Measurements from ENCODE around the gene ELP5.

Gene ELP5

GRCh38 chr17:7249830-7250229 is 2.2 kb upstream of the ELP5 start:
- no CpG with 5 or more reads among the region's 7 CpGs for WGBS (ENCODE audit: extremely low coverage, insufficient coverage, insufficient read length)

GRCh38 chr17:7250695-7251627 is 1.1 kb upstream of the ELP5 start:
- peak overlapping the region; percentile 99 for H4K91ac ChIP-seq (ENCODE audit: low read depth, low read length)
- peaks cover 30% of the 10 kb centered on the region for H3K79me2 ChIP-seq (ENCODE audit: control insufficient read depth, insufficient read depth, low read length, poor library complexity)
- WGBS (ENCODE audit: extremely low coverage, insufficient coverage, insufficient read length): no CpG with 5 or more reads among the region's 55 CpGs
- peak overlapping the region; percentile 99 for H3K4ac ChIP-seq (ENCODE audit: low read depth, low read length)
- H3K9ac ChIP-seq (ENCODE audit: low read length): peak overlapping the region; percentile 98
- peak overlapping the region; percentile 99 for H3K14ac ChIP-seq (ENCODE audit: low read length)
- peak overlapping the region; percentile 83 for H2AFZ ChIP-seq (ENCODE audit: insufficient read depth, low read length, poor library complexity)
- peak overlapping the region; percentile 100 for H3K27ac ChIP-seq (ENCODE audit: low read depth, low read length)
- peaks cover 17% of the 10 kb centered on the region for H3K79me1 ChIP-seq (ENCODE audit: low read length)
- peaks cover 1% of the 10 kb centered on the region for H3K9me3 ChIP-seq (ENCODE audit: insufficient read depth, low read depth, low read length)
- H2AK5ac ChIP-seq (ENCODE audit: low read length): peak overlapping the region; percentile 98
- peak overlapping the region; percentile 93 for H4K12ac ChIP-seq (ENCODE audit: low read depth, low read length)
- H3K23ac ChIP-seq (ENCODE audit: low read length): peak overlapping the region; percentile 98
- H3K4me1 ChIP-seq (ENCODE audit: control insufficient read depth in 1 of 2, insufficient read depth in 2 of 2, low read length in 2 of 2): peaks cover 6 to 10% of the 10 kb centered on the region in 2 experiments
- H2BK5ac ChIP-seq (ENCODE audit: low read depth, low read length, poor library complexity): peak overlapping the region; percentile 94
- no peaks in the 10 kb centered on the region for H3K27me3 ChIP-seq (ENCODE audit: insufficient read depth, low read length)
- H3K18ac ChIP-seq (ENCODE audit: low read length): peak overlapping the region; percentile 98
- no peak overlapping the region for H2BK12ac ChIP-seq (ENCODE audit: low read length)
- DNase-seq: no peak
- peaks cover 14 to 25% of the 10 kb centered on the region in 2 experiments for H3K36me3 ChIP-seq (ENCODE audit: control insufficient read depth in 1 of 2, insufficient read depth in 2 of 2, low read length in 2 of 2)
- peak overlapping the region; percentile 99 for H2BK120ac ChIP-seq (ENCODE audit: insufficient read depth, low read length, poor library complexity)
- H3K4me3 ChIP-seq (ENCODE audit: low read depth, low read length): peak overlapping the region; percentile 98
- peak overlapping the region; percentile 97 for H3K4me2 ChIP-seq (ENCODE audit: low read length)
- peak overlapping the region; percentile 95 for H4K8ac ChIP-seq (ENCODE audit: low read depth, low read length)

More at GRCh38 chr17:7249830-7250229, 2.2 kb upstream of the ELP5 start:
- H3K27ac ChIP-seq (ENCODE audit: low read depth, low read length): no peak overlapping the region
- peaks cover 17% of the 10 kb centered on the region for H3K79me1 ChIP-seq (ENCODE audit: low read length)
- no peak overlapping the region for H3K18ac ChIP-seq (ENCODE audit: low read length)
- H4K12ac ChIP-seq (ENCODE audit: low read depth, low read length): no peak overlapping the region
- H3K79me2 ChIP-seq (ENCODE audit: control insufficient read depth, insufficient read depth, low read length, poor library complexity): peaks cover 30% of the 10 kb centered on the region
- peak overlapping the region; percentile 97 for H3K4me2 ChIP-seq (ENCODE audit: low read length)
- H2AK5ac ChIP-seq (ENCODE audit: low read length): no peak overlapping the region
- H3K9me3 ChIP-seq (ENCODE audit: insufficient read depth, low read depth, low read length): peaks cover 1% of the 10 kb centered on the region
- H2BK120ac ChIP-seq (ENCODE audit: insufficient read depth, low read length, poor library complexity): no peak overlapping the region
- peaks cover 12 to 22% of the 10 kb centered on the region in 2 experiments for H3K36me3 ChIP-seq (ENCODE audit: control insufficient read depth in 1 of 2, insufficient read depth in 2 of 2, low read length in 2 of 2)
- H2BK5ac ChIP-seq (ENCODE audit: low read depth, low read length, poor library complexity): no peak overlapping the region
- H3K27me3 ChIP-seq (ENCODE audit: insufficient read depth, low read length): no peaks in the 10 kb centered on the region
- H3K9ac ChIP-seq (ENCODE audit: low read length): peak overlapping the region; percentile 83
- no peak overlapping the region for H4K8ac ChIP-seq (ENCODE audit: low read depth, low read length)
- no peak overlapping the region for H3K4me3 ChIP-seq (ENCODE audit: low read depth, low read length)
- H2BK12ac ChIP-seq (ENCODE audit: low read length): no peak overlapping the region
- H3K4ac ChIP-seq (ENCODE audit: low read depth, low read length): peak overlapping the region; percentile 99
- no peak overlapping the region for H3K14ac ChIP-seq (ENCODE audit: low read length)
- H4K91ac ChIP-seq (ENCODE audit: low read depth, low read length): no peak overlapping the region
- no peak for DNase-seq
- H3K4me1 ChIP-seq (ENCODE audit: control insufficient read depth in 1 of 2, insufficient read depth in 2 of 2, low read length in 2 of 2): peaks cover 6 to 10% of the 10 kb centered on the region in 2 experiments
- H2AFZ ChIP-seq (ENCODE audit: insufficient read depth, low read length, poor library complexity): no peak overlapping the region
- H3K23ac ChIP-seq (ENCODE audit: low read length): peak overlapping the region; percentile 95

GRCh38 chr17:7251661-7252175 is 297 bp upstream of the ELP5 start, which contains the start of gene CTDNEP1:
Gene CTDNEP1, minus strand, starts transcription at chr17:7251734. Its CDS starts 438 bp downstream, at chr17:7251296.
- peaks cover 1% of the 10 kb centered on the region for H3K9me3 ChIP-seq (ENCODE audit: insufficient read depth, low read depth, low read length)
- H2AK5ac ChIP-seq (ENCODE audit: low read length): peak within 1 kb of the TSS; percentile 98
- H3K4me2 ChIP-seq (ENCODE audit: low read length): peak within 1 kb of the TSS; percentile 98
- H2BK120ac ChIP-seq (ENCODE audit: insufficient read depth, low read length, poor library complexity): peak within 1 kb of the TSS; percentile 99
- H3K27ac ChIP-seq (ENCODE audit: low read depth, low read length): peak within 1 kb of the TSS; percentile 100
- H3K23ac ChIP-seq (ENCODE audit: low read length): peak within 1 kb of the TSS; percentile 98
- peak within 1 kb of the TSS; percentile 94 for H4K12ac ChIP-seq (ENCODE audit: low read depth, low read length)
- H2BK12ac ChIP-seq (ENCODE audit: low read length): no peak within 1 kb of the TSS
- no peaks in the 10 kb centered on the region for H3K27me3 ChIP-seq (ENCODE audit: insufficient read depth, low read length)
- peak within 1 kb of the TSS; percentile 99 for H3K4ac ChIP-seq (ENCODE audit: low read depth, low read length)
- H3K9ac ChIP-seq (ENCODE audit: low read length): peak within 1 kb of the TSS; percentile 99
- peaks cover 17% of the 10 kb centered on the region for H3K79me1 ChIP-seq (ENCODE audit: low read length)
- peak within 1 kb of the TSS; percentile 99 for H3K14ac ChIP-seq (ENCODE audit: low read length)
- WGBS (ENCODE audit: extremely low coverage, insufficient coverage, insufficient read length): no CpG with 5 or more reads among the region's 41 CpGs
- DNase-seq: peak; percentile 98 to 100
- peaks cover 15 to 23% of the 10 kb centered on the region in 2 experiments for H3K36me3 ChIP-seq (ENCODE audit: control insufficient read depth in 1 of 2, insufficient read depth in 2 of 2, low read length in 2 of 2)
- H3K4me1 ChIP-seq (ENCODE audit: control insufficient read depth in 1 of 2, insufficient read depth in 2 of 2, low read length in 2 of 2): peaks cover 6 to 10% of the 10 kb centered on the region in 2 experiments
- H3K4me3 ChIP-seq (ENCODE audit: low read depth, low read length): peak within 1 kb of the TSS; percentile 98
- H4K91ac ChIP-seq (ENCODE audit: low read depth, low read length): peak within 1 kb of the TSS; percentile 99
- peaks cover 30% of the 10 kb centered on the region for H3K79me2 ChIP-seq (ENCODE audit: control insufficient read depth, insufficient read depth, low read length, poor library complexity)
- H2BK5ac ChIP-seq (ENCODE audit: low read depth, low read length, poor library complexity): peak within 1 kb of the TSS; percentile 94
- H4K8ac ChIP-seq (ENCODE audit: low read depth, low read length): peak within 1 kb of the TSS; percentile 98
- peak within 1 kb of the TSS; percentile 98 for H3K18ac ChIP-seq (ENCODE audit: low read length)
- H2AFZ ChIP-seq (ENCODE audit: insufficient read depth, low read length, poor library complexity): peak within 1 kb of the TSS; percentile 83

GRCh38 chr17:7253082-7253481 is 1.1 kb downstream of the ELP5 start:
- Histone ChIP-seq H2BK120ac (ENCODE audit: insufficient read depth, low read length, poor library complexity) (no peak overlapping the region), H3K14ac (ENCODE audit: low read length) (no peak overlapping the region), H3K18ac (ENCODE audit: low read length) (no peak overlapping the region), H3K27ac (ENCODE audit: low read depth, low read length) (no peak overlapping the region), H3K9ac (ENCODE audit: low read length) (no peak overlapping the region), H2AK5ac (ENCODE audit: low read length) (no peak overlapping the region), H2AFZ (ENCODE audit: insufficient read depth, low read length, poor library complexity) (no peak overlapping the region), H3K23ac (ENCODE audit: low read length) (no peak overlapping the region), H4K12ac (ENCODE audit: low read depth, low read length) (no peak overlapping the region), H3K79me1 (ENCODE audit: low read length) (peaks cover 17% of the 10 kb centered on the region), H3K4me2 (ENCODE audit: low read length) (peak overlapping the region; percentile 98), H2BK12ac (ENCODE audit: low read length) (no peak overlapping the region), H3K36me3 (ENCODE audit: control insufficient read depth in 1 of 2, insufficient read depth in 2 of 2, low read length in 2 of 2) (peaks cover 18 to 25% of the 10 kb centered on the region in 2 experiments), H3K4me1 (ENCODE audit: control insufficient read depth in 1 of 2, insufficient read depth in 2 of 2, low read length in 2 of 2) (peaks cover 6 to 10% of the 10 kb centered on the region in 2 experiments), H2BK5ac (ENCODE audit: low read depth, low read length, poor library complexity) (no peak overlapping the region), H3K27me3 (ENCODE audit: insufficient read depth, low read length) (no peaks in the 10 kb centered on the region), H3K4me3 (ENCODE audit: low read depth, low read length) (no peak overlapping the region), H4K8ac (ENCODE audit: low read depth, low read length) (no peak overlapping the region), H4K91ac (ENCODE audit: low read depth, low read length) (no peak overlapping the region), H3K9me3 (ENCODE audit: insufficient read depth, low read depth, low read length) (peaks cover 1% of the 10 kb centered on the region), H3K4ac (ENCODE audit: low read depth, low read length) (no peak overlapping the region), H3K79me2 (ENCODE audit: control insufficient read depth, insufficient read depth, low read length, poor library complexity) (peaks cover 30% of the 10 kb centered on the region)
- no CpG with 5 or more reads among the region's 5 CpGs for WGBS (ENCODE audit: extremely low coverage, insufficient coverage, insufficient read length)
- DNase-seq: no peak

Measured in trophoblast cell (in vitro differentiated cells and primary cell).